PC-9 (cell line): ENCODE data around the gene CWC27. TPM values are rescaled to one million over a fixed set of nuclear protein-coding genes. Genes with fewer than 3 reads are reported as not detected.
"Not testable (repeated sequence)": the region's sequence is repeated elsewhere in the genome, so short reads cannot be mapped to it uniquely, and the experiment has no call there.

Experiments
- BruUV-seq: library from RNA; stranded (reverse); fragments of 400-500 nt; replicated peaks from 2 replicates; lab custom pipeline; 2021; lab: Mats Ljungman, UMichigan
- CTCF ChIA-PET: fragments of 300-600 bp; sonication (Branson Sonifier 250); formaldehyde crosslinking; loops from one replicate; lab custom pipeline; 2022; ENCODE audit warnings: antibody characterized with exemption; lab: Charles Lee
- POLR2A ChIA-PET: fragments of 300-600 bp; sonication (Branson Sonifier 250); formaldehyde crosslinking; loops from one replicate; lab custom pipeline; 2022; ENCODE audit warnings: antibody characterized with exemption; ENCODE audit not compliant: unreplicated experiment; lab: Charles Lee
- DNase-seq, 2 experiments: peaks; one replicate each; pipeline versions ENCODE4 v3.0.0 to v3.0.0-alpha.2; 2015 to 2022; ENCODE audit warnings: mixed read lengths in 1 of 2
- H2AFZ ChIP-seq: fragments of 200-600 bp; sonication (generic); 2 replicates; pipeline ENCODE4 v1.8.1; 2017; ENCODE audit warnings: antibody characterized with exemption
- H3F3A ChIP-seq: fragments of 200-600 bp; sonication (generic); 2 replicates; pipeline ENCODE4 v1.8.1; 2017; ENCODE audit warnings: antibody characterized with exemption, mild to moderate bottlenecking, low read depth; ENCODE audit not compliant: insufficient read depth
- H3K27ac ChIP-seq: fragments of 200-600 bp; sonication (generic); 2 replicates; pipeline ENCODE4 v1.6.1; 2016; ENCODE audit warnings: mixed run types
- H3K27me3 ChIP-seq: fragments of 200-600 bp; sonication (generic); 2 replicates; pipeline ENCODE4 v1.6.1; 2016; ENCODE audit warnings: low read depth, mixed run types; ENCODE audit not compliant: insufficient read depth
- H3K36me3 ChIP-seq: fragments of 200-600 bp; sonication (generic); 2 replicates; pipeline ENCODE4 v1.6.1; 2016; ENCODE audit warnings: low read depth, mixed run types
- H3K4me1 ChIP-seq: fragments of 200-600 bp; sonication (generic); replicated peaks from 2 replicates; pipeline ENCODE4 v1.6.1; 2016; ENCODE audit warnings: mixed run types; ENCODE audit not compliant: insufficient read depth
- H3K4me2 ChIP-seq: fragments of 200-600 bp; sonication (generic); 2 replicates; pipeline ENCODE4 v1.6.1; 2017; ENCODE audit warnings: mixed run types
- H3K4me3 ChIP-seq: fragments of 200-600 bp; sonication (generic); 2 replicates; pipeline ENCODE4 v1.6.1; 2016; ENCODE audit warnings: mixed run types
- H3K79me2 ChIP-seq: fragments of 200-600 bp; sonication (generic); 2 replicates; pipeline ENCODE4 v1.6.1; 2017; ENCODE audit warnings: low read depth, mixed run types
- H3K9me2 ChIP-seq: fragments of 200-600 bp; sonication (generic); 2 replicates; pipeline ENCODE4 v1.8.1; 2017; ENCODE audit warnings: mild to moderate bottlenecking; ENCODE audit not compliant: insufficient read depth
- H3K9me3 ChIP-seq: fragments of 200-600 bp; sonication (generic); 2 replicates; pipeline ENCODE4 v1.8.1; 2016; ENCODE audit warnings: low read depth; ENCODE audit not compliant: insufficient read depth
- H4K20me1 ChIP-seq: fragments of 200-600 bp; sonication (generic); 2 replicates; pipeline ENCODE4 v1.8.1; 2017; ENCODE audit not compliant: insufficient read depth
- EZH2 ChIP-seq: fragments of 200-600 bp; sonication (generic); IDR thresholded peaks from 2 replicates; pipeline ENCODE4 v1.8.0; 2017; ENCODE audit warnings: antibody characterized with exemption, low read depth
- intact Hi-C: fragments of 100-400 bp; cut with micrococcal nuclease; formaldehyde crosslinking; loops from one replicate; pipeline ENCODE4 v1.10.0; 2022; ENCODE audit not compliant: unreplicated experiment
- total RNA-seq: library from RNA; stranded (reverse); gene quantifications from 2 replicates; pipeline ENCODE4 v1.2.3, GENCODE V29; 2021
- TF ChIP-seq, protein P1 (sequence below): fragments of 200-600 bp; sonication (generic); conservative IDR thresholded peaks from 2 replicates; pipeline ENCODE4 v1.6.1; 2017; ENCODE audit warnings: mixed run types, antibody characterized with exemption, mild to moderate bottlenecking, moderate library complexity

CWC27 gene
- total RNA-seq, 1 experiment from 2014 or later: 24.1 TPM

GRCh38 chr5:64895748-64896147 lies 127.0 kb downstream of the CWC27 start:
- CTCF ChIA-PET: no interaction called here

GRCh38 chr5:64899838-64900237 lies 131.1 kb downstream of the CWC27 start:
- Histone ChIP-seq H3K9me3 (no peaks in the 10 kb centered on the region), H3K27me3 (no peaks in the 10 kb centered on the region), H3F3A (no peaks in the 10 kb centered on the region), H3K4me2 (no peak overlapping the region), H3K4me3 (no peak overlapping the region), H3K4me1 (no peaks in the 10 kb centered on the region), H3K27ac (no peak overlapping the region), H2AFZ (no peak overlapping the region), H3K79me2 (no peaks in the 10 kb centered on the region), H3K36me3 (no peaks in the 10 kb centered on the region), H4K20me1 (no peaks in the 10 kb centered on the region), H3K9me2 (no peaks in the 10 kb centered on the region)
- intact Hi-C loops: no loop called here
- ChIA-PET CTCF (no interaction called here), POLR2A (no interaction called here)
- DNase-seq: no peak
- TF ChIP-seq, protein P1, sequence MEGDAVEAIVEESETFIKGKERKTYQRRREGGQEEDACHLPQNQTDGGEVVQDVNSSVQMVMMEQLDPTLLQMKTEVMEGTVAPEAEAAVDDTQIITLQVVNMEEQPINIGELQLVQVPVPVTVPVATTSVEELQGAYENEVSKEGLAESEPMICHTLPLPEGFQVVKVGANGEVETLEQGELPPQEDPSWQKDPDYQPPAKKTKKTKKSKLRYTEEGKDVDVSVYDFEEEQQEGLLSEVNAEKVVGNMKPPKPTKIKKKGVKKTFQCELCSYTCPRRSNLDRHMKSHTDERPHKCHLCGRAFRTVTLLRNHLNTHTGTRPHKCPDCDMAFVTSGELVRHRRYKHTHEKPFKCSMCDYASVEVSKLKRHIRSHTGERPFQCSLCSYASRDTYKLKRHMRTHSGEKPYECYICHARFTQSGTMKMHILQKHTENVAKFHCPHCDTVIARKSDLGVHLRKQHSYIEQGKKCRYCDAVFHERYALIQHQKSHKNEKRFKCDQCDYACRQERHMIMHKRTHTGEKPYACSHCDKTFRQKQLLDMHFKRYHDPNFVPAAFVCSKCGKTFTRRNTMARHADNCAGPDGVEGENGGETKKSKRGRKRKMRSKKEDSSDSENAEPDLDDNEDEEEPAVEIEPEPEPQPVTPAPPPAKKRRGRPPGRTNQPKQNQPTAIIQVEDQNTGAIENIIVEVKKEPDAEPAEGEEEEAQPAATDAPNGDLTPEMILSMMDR: no peak
- no peak for TF ChIP-seq EZH2
- BruUV-seq: no TSS peak

More at GRCh38 chr5:64895748-64896147, 127.0 kb downstream of the CWC27 start:
- Histone ChIP-seq H3K79me2 (no peaks in the 10 kb centered on the region), H2AFZ (no peak overlapping the region), H3K27ac (no peak overlapping the region), H3K9me2 (no peaks in the 10 kb centered on the region), H3K9me3 (no peaks in the 10 kb centered on the region), H3K36me3 (no peaks in the 10 kb centered on the region), H4K20me1 (no peaks in the 10 kb centered on the region), H3K4me3 (no peak overlapping the region), H3F3A (no peaks in the 10 kb centered on the region; the same call in 1 of the 2 replicates), H3K27me3 (no peaks in the 10 kb centered on the region), H3K4me2 (no peak overlapping the region), H3K4me1 (no peaks in the 10 kb centered on the region)
- BruUV-seq: no TSS peak
- POLR2A ChIA-PET: no interaction called here
- intact Hi-C loops: no loop called here
- no peak for DNase-seq
- TF ChIP-seq, protein P1: no peak
- no peak for TF ChIP-seq EZH2

GRCh38 chr5:64900618-64901017 lies 131.9 kb downstream of the CWC27 start:
- no peaks in the 10 kb centered on the region for H3K9me3 ChIP-seq
- no peak for DNase-seq
- no peak overlapping the region for H3K4me3 ChIP-seq
- POLR2A ChIA-PET: interaction anchor here (0.6 kb wide), 1 partner anchor 40 kb away, joined by 7 read pairs; no protein-coding TSS in a partner anchor
- no peaks in the 10 kb centered on the region for H3K4me1 ChIP-seq
- intact Hi-C loops: no loop called here
- no peaks in the 10 kb centered on the region for H3K79me2 ChIP-seq
- H3K9me2 ChIP-seq: no peaks in the 10 kb centered on the region
- H3F3A ChIP-seq: no peaks in the 10 kb centered on the region
- no peaks in the 10 kb centered on the region for H4K20me1 ChIP-seq
- no peak overlapping the region for H3K27ac ChIP-seq
- H3K36me3 ChIP-seq: no peaks in the 10 kb centered on the region
- no peak for TF ChIP-seq EZH2
- TF ChIP-seq, protein P1: no peak
- H3K4me2 ChIP-seq: no peak overlapping the region
- CTCF ChIA-PET: no interaction called here
- no peaks in the 10 kb centered on the region for H3K27me3 ChIP-seq
- no TSS peak for BruUV-seq
- no peak overlapping the region for H2AFZ ChIP-seq

DNA sequence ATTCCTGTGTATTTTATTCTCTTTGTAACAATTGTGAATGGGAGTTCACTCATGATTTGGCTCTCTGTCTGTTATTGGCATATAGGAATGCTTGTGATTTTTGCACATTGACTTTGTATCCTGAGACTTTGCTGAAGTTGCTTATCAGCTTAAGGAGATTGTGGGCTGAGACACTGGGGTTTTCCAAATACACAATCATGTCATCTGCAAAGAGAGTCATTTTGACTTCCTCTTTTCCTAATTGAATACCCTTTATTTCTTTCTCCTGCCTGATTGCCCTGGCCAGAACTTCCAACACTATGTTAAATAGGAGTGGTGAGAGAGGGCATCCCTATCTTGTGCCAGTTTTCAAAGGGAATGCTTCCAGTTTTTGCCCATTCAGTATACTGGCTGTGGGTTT lies 138.7 kb downstream of the CWC27 start:
- H3K36me3 ChIP-seq, H3K79me2 ChIP-seq, BruUV-seq, H3K9me2 ChIP-seq, H3K4me3 ChIP-seq, H3K4me2 ChIP-seq, H3F3A ChIP-seq, H3K27me3 ChIP-seq, POLR2A ChIA-PET, intact Hi-C loops, H3K27ac ChIP-seq, H3K9me3 ChIP-seq, H3K4me1 ChIP-seq, H4K20me1 ChIP-seq, DNase-seq, CTCF ChIA-PET, H2AFZ ChIP-seq: not testable (repeated sequence)
